K562 (cell line): Measurements from ENCODE around the gene ECM1. TPM values are rescaled to one million over a fixed set of nuclear protein-coding genes. Genes with fewer than 3 reads are reported as not detected.
A peak's percentile ranks its signal among the peaks of the same experiment; 100 is the strongest.

Source experiments
- ATAC-seq: fragments of 200-7000 bp; cut with Tn5 transposase; 3 replicates; pipeline ENCODE4 v1.9.1; 2020; ENCODE audit warnings: moderate library complexity
- BruUV-seq: library from RNA; stranded (reverse); fragments of 400-500 nt; replicated peaks from 2 replicates; lab custom pipeline; 2021; lab: Mats Ljungman, UMichigan
- CTCF ChIA-PET: fragments of 300-600 bp; formaldehyde crosslinking; extraction: SDS; loops from one replicate; lab custom pipeline; 2021; ENCODE audit warnings: low intra/inter-chr PET ratio; lab: Yijun Ruan, JAX
- POLR2A ChIA-PET: fragments of 300-600, 350-650 bp; sonication (Branson Sonifier 250); formaldehyde crosslinking; extraction: SDS; loops from one replicate; lab custom pipeline; 2021; ENCODE audit warnings: antibody characterized with exemption, inconsistent platforms; lab: Yijun Ruan, JAX
- DNase-seq, 4 experiments: peaks; one replicate each; pipeline versions ENCODE4 v3.0.0 to v3.0.0-alpha.2; 2011 to 2018; ENCODE audit warnings: low spot score in 3 of 4, mixed read lengths in 3 of 4; ENCODE audit errors: extremely low read depth in 1 of 4
- FAIRE-seq: peaks from 2 replicates; lab custom pipeline; 2011; peaks lifted over from hg19 to GRCh38; lab: Jason Lieb, UNC
- H2AFZ ChIP-seq: 2 replicates; pipeline ENCODE4 v1.6.0; 2011; ENCODE audit warnings: low read depth, low read length, control low read depth, inconsistent platforms
- H3K27ac ChIP-seq: fragments of 200-600 bp; 3 replicates; pipeline ENCODE4 v1.8.0; 2011; ENCODE audit warnings: low read depth, mild to moderate bottlenecking, control low read depth, inconsistent platforms, low read length, moderate library complexity, mixed read lengths; ENCODE audit errors: extremely low read depth
- H3K27me3 ChIP-seq, 2 experiments: fragments of 300-600 bp in 1 of 2; 2 replicates in 1 of 2; 3 replicates in 1 of 2; pipeline versions ENCODE4 v1.6.0 to v1.8.0; 2011; ENCODE audit warnings: inconsistent platforms in 2 of 2, low read length in 2 of 2, mild to moderate bottlenecking in 1 of 2, mixed read lengths in 1 of 2, moderate library complexity in 1 of 2; ENCODE audit not compliant: control insufficient read depth in 2 of 2, insufficient read depth in 2 of 2
- H3K36me3 ChIP-seq: fragments of 300-600 bp; 3 replicates; pipeline ENCODE4 v1.8.0; 2011; ENCODE audit warnings: mild to moderate bottlenecking, low read length, inconsistent platforms; ENCODE audit not compliant: control insufficient read depth, insufficient read depth
- H3K4me1 ChIP-seq, 2 experiments: fragments of 200-600 bp in 1 of 2; replicated peaks in 1 of 2; 2 replicates in 1 of 2; 3 replicates in 1 of 2; pipeline versions ENCODE4 v1.5.1 to v1.8.0; 2011; ENCODE audit warnings: inconsistent platforms in 2 of 2, low read length in 2 of 2, mild to moderate bottlenecking in 1 of 2, mixed read lengths in 1 of 2, moderate library complexity in 1 of 2; ENCODE audit not compliant: control insufficient read depth in 2 of 2, insufficient read depth in 2 of 2
- H3K4me2 ChIP-seq: 2 replicates; pipeline ENCODE4 v1.6.1; 2011; ENCODE audit warnings: low read length, control low read depth, inconsistent platforms, mixed read lengths; ENCODE audit not compliant: insufficient read depth
- H3K4me3 ChIP-seq: fragments of 200-600 bp; sonication (generic), shearing (Covaris generic); 2 replicates; pipeline ENCODE4 v1.5.1; 2016; ENCODE audit warnings: control low read depth, inconsistent platforms
- H3K79me2 ChIP-seq: fragments of 200-600 bp; 3 replicates; pipeline ENCODE4 v1.8.0; 2011; ENCODE audit warnings: low read length, inconsistent platforms; ENCODE audit not compliant: control insufficient read depth, insufficient read depth
- H3K9ac ChIP-seq, 2 experiments: 2 replicates each; pipeline versions ENCODE4 v1.6.0 to v1.6.1; 2011; ENCODE audit warnings: low read depth in 2 of 2, low read length in 2 of 2, control low read depth in 1 of 2, inconsistent platforms in 1 of 2, mild to moderate bottlenecking in 1 of 2, mixed read lengths in 1 of 2; ENCODE audit not compliant: insufficient read depth in 1 of 2
- H3K9me1 ChIP-seq: one replicate; pipeline ENCODE4 v1.6.0; 2011; ENCODE audit warnings: inconsistent platforms, mild to moderate bottlenecking, low read length, moderate library complexity; ENCODE audit not compliant: control insufficient read depth, insufficient read depth
- H3K9me3 ChIP-seq: replicated peaks from 2 replicates; pipeline ENCODE4 v1.5.1; 2011; ENCODE audit warnings: low read depth, low read length, inconsistent platforms; ENCODE audit not compliant: control insufficient read depth, insufficient read depth
- H4K20me1 ChIP-seq: replicated peaks from 2 replicates; pipeline ENCODE4 v1.6.1; 2011; ENCODE audit warnings: low read length, inconsistent platforms, mixed read lengths; ENCODE audit not compliant: control insufficient read depth, insufficient read depth
- EGR1 ChIP-seq: fragments of 450-650 bp; conservative IDR thresholded peaks from 2 replicates; pipeline ENCODE4 v1.6.1; 2017; ENCODE audit warnings: mild to moderate bottlenecking
- POLR2AphosphoS5 ChIP-seq: IDR thresholded peaks from 2 replicates; pipeline ENCODE4 v1.6.1; 2011; ENCODE audit warnings: mild to moderate bottlenecking, low read depth, low read length, moderate library complexity; ENCODE audit not compliant: control insufficient read depth, insufficient read depth
- ZFX ChIP-seq: sonication (generic); formaldehyde crosslinking; IDR thresholded peaks from 2 replicates; pipeline ENCODE4 v1.8.0; 2022; ENCODE audit warnings: mild to moderate bottlenecking, missing genetic modification reagents, moderate library complexity
- WGBS: fragments of 100-300 bp; shearing (Covaris generic); methylation state at CpG from one replicate; pipeline ENCODE4 v1.1.6; 2016; ENCODE audit warnings: low coverage, mixed read lengths; ENCODE audit not compliant: insufficient coverage; ENCODE audit errors: missing lambda C conversion rate; 5-methylcytosine and 5-hydroxymethylcytosine counted together
- in situ Hi-C: fragments of 300-500 bp; cut with MboI; formaldehyde crosslinking; loops from 4 replicates; pipeline ENCODE4 v1.15.0; 2018; ENCODE audit warnings: inconsistent platforms, mixed read lengths
- intact Hi-C: fragments of 100-400 bp; cut with micrococcal nuclease; formaldehyde crosslinking; loops from 2 replicates; pipeline ENCODE4 v1.14.2; 2022
- polyA plus RNA-seq, 8 experiments: library from polyadenylated mRNA; depleted of rRNA in 4 of 8; stranded (reverse) in 5 of 8; unstranded in 3 of 8; fragments of >200 nt; fragmentation: Nextera tagmentation in 2 of 8; fragmentation: Illumina TruSeq in 1 of 8; extraction: Ambion mirVana in 2 of 8; extraction: Trizol in 1 of 8; gene quantifications; 2 replicates each; pipeline versions ENCODE4 v1.2.1 to v1.2.3, GENCODE V29; 2011 to 2014; ENCODE audit warnings: inconsistent platforms in 1 of 8, missing spikeins in 1 of 8
- total RNA-seq, 7 experiments: library from RNA; depleted of rRNA in 6 of 7; stranded (reverse); fragments of >200 nt in 6 of 7; fragmentation: Illumina TruSeq in 2 of 7; extraction: Trizol in 2 of 7; gene quantifications; 2 replicates each; pipeline versions ENCODE4 v1.2.1 to v1.2.3, GENCODE V29; 2011 to 2021; ENCODE audit warnings: low replicate concordance in 1 of 7
- TF ChIP-seq, protein P1 (sequence below), 2 experiments: IDR thresholded peaks in 1 of 2; conservative IDR thresholded peaks in 1 of 2; 2 replicates each; pipeline ENCODE4 v1.6.1; 2016; ENCODE audit warnings: low read depth in 2 of 2, mild to moderate bottlenecking in 1 of 2, missing compliant biosample characterization in 1 of 2, missing genetic modification characterization in 1 of 2, moderate library complexity in 1 of 2
- TF ChIP-seq, protein P2 (sequence below), 2 experiments: fragments of 450-650 bp in 1 of 2; IDR thresholded peaks; 2 replicates each; pipeline ENCODE4 v1.6.1; 2011 to 2017; ENCODE audit warnings: low read depth in 2 of 2, antibody characterized with exemption in 1 of 2, borderline replicate concordance in 1 of 2, low read length in 1 of 2, mild to moderate bottlenecking in 1 of 2, mixed read lengths in 1 of 2; ENCODE audit not compliant: control insufficient read depth in 1 of 2

The ECM1 gene
- total and polyA plus RNA-seq, 9 of the 15 experiments (the other 6 are each of a cell fraction or from before 2014, with no cell fraction given): 6.6 to 52.2 (median 12.8) TPM

DNA sequence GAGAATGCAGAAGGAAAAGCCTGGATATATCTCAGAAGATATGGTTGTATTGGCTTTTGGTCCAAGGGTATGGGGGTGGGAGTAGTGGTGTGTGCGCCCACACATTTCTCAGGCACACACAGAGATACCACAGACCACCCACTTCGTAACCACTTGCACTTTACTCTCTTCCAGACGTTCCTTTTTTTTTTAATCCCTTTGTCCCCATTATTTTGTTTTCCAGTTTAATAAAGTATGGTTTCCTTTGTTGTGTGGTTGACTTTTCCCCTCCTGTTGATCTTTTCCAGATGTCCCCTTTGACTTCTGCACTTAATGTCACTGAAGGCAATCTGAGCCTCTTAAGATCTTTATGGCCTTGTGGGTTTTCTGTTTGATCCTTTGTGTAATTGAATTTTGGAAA, 31.2 kb upstream of the ECM1 start:
- in situ Hi-C loops (no loop called here), intact Hi-C loops (no loop called here)
- H2AFZ ChIP-seq: no peak overlapping the region
- H3K79me2 ChIP-seq: no peaks in the 10 kb centered on the region
- BruUV-seq: no TSS peak
- H3K27ac ChIP-seq: no peak overlapping the region
- ATAC-seq: peak; percentile 7; the same call in 1 of the 3 replicates
- 68% methylated on average over 3 of the region's 3 CpGs for WGBS
- H4K20me1 ChIP-seq: no peaks in the 10 kb centered on the region
- no peak for DNase-seq
- no peak for FAIRE-seq
- peaks cover 20% of the 10 kb centered on the region; the same call in 2 of the 3 replicates for H3K36me3 ChIP-seq
- no peak overlapping the region for H3K9ac ChIP-seq
- no peak overlapping the region for H3K4me3 ChIP-seq
- H3K4me1 ChIP-seq: peaks cover 4 to 24% of the 10 kb centered on the region in 2 experiments
- no peaks in the 10 kb centered on the region for H3K9me3 ChIP-seq
- TF ChIP-seq, protein P1, sequence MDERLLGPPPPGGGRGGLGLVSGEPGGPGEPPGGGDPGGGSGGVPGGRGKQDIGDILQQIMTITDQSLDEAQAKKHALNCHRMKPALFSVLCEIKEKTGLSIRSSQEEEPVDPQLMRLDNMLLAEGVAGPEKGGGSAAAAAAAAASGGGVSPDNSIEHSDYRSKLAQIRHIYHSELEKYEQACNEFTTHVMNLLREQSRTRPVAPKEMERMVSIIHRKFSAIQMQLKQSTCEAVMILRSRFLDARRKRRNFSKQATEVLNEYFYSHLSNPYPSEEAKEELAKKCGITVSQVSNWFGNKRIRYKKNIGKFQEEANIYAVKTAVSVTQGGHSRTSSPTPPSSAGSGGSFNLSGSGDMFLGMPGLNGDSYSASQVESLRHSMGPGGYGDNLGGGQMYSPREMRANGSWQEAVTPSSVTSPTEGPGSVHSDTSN (CRISPR knock-in tag; IDR thresholded peaks at IDR 0.05; ENCODE audit: low read depth): no peak
- TF ChIP-seq, protein P1 (tag; conservative IDR thresholded peaks at IDR 0.05; ENCODE audit: low read depth): no peak
- 0 out of 2 replicates have a peak, but pooled peaks have one; percentile 34 for TF ChIP-seq POLR2AphosphoS5
- TF ChIP-seq, protein P2, sequence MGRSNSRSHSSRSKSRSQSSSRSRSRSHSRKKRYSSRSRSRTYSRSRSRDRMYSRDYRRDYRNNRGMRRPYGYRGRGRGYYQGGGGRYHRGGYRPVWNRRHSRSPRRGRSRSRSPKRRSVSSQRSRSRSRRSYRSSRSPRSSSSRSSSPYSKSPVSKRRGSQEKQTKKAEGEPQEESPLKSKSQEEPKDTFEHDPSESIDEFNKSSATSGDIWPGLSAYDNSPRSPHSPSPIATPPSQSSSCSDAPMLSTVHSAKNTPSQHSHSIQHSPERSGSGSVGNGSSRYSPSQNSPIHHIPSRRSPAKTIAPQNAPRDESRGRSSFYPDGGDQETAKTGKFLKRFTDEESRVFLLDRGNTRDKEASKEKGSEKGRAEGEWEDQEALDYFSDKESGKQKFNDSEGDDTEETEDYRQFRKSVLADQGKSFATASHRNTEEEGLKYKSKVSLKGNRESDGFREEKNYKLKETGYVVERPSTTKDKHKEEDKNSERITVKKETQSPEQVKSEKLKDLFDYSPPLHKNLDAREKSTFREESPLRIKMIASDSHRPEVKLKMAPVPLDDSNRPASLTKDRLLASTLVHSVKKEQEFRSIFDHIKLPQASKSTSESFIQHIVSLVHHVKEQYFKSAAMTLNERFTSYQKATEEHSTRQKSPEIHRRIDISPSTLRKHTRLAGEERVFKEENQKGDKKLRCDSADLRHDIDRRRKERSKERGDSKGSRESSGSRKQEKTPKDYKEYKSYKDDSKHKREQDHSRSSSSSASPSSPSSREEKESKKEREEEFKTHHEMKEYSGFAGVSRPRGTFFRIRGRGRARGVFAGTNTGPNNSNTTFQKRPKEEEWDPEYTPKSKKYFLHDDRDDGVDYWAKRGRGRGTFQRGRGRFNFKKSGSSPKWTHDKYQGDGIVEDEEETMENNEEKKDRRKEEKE (IDR thresholded peaks at IDR 0.05; ENCODE audit: borderline replicate concordance in 1 of 2, control insufficient read depth in 1 of 2, low read depth in 2 of 2, low read length in 1 of 2): 0 out of 4 replicates have a peak, but pooled peaks of 1 of the 2 experiments have one; percentile 18
- TF ChIP-seq EGR1: peak; percentile 41; the same call in 1 of the 2 replicates
- no peak for TF ChIP-seq ZFX (CRISPR knock-in tag)
- no peaks in the 10 kb centered on the region for H3K27me3 ChIP-seq
- H3K4me2 ChIP-seq: no peak overlapping the region
- ChIA-PET CTCF (no interaction called here), POLR2A (interaction anchor here (1.3 kb wide), 1 partner anchor 10 kb away, joined by 3 read pairs; the partner anchor contains the start of gene TARS2)
- no peaks in the 10 kb centered on the region for H3K9me1 ChIP-seq
